Measurements from ENCODE around the gene CDH10.

CDH10 gene

GRCh38 chr5:24475101-24475500 lies 169.7 kb downstream of the CDH10 start:
- no peak for DNase-seq

GRCh38 chr5:24474685-24475084 lies 170.1 kb downstream of the CDH10 start:
- no peak for DNase-seq

GRCh38 chr5:24472518-24472917 lies 172.3 kb downstream of the CDH10 start:
- DNase-seq: no peak

GRCh38 chr5:24444414-24444813 lies 200.4 kb downstream of the CDH10 start:
- DNase-seq: no peak

GRCh38 chr5:24439465-24439864 lies 205.3 kb downstream of the CDH10 start:
- no peak for DNase-seq

All from NCI-H2171 (cell line).